ENCODE measurements around the gene SMAD3.

DNA sequence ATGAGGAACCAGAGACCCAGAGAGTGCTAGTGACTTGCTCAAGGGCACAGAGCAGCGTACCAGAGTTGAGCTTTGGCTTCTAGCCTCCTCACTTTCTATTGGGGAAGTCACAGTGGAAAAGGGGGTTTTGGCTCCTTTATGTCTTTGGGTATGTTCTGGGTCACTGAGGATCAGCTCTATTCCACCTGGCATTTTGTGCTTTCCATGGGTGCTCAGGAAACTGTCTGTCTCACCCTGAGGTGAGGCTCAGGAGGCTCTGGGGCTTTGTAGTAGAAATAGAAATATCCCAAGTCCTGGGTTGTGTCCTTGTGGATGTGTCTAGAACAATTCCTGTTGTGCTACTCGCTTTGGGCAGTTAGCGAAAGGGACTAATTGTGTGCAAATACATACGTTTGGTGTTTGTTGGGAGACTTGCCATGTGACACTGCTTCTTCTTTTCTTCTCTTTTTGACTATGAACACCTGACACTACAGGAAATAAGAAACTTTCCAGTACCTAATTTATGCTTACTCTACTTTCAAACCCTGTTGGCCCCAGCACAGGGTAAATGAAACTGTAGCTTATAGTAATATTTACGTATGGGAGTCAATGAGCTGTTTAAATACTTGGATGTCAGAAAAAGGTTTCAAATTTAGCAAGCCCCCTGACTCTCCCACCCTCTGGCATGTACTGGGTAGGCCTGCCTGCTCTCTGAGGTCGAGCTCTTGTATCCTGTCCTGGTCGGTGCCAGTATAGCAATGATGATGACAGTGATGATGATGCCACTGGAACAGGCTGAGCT lies 35.6 kb downstream of the SMAD3 start:
- TF ChIP-seq, protein P1, sequence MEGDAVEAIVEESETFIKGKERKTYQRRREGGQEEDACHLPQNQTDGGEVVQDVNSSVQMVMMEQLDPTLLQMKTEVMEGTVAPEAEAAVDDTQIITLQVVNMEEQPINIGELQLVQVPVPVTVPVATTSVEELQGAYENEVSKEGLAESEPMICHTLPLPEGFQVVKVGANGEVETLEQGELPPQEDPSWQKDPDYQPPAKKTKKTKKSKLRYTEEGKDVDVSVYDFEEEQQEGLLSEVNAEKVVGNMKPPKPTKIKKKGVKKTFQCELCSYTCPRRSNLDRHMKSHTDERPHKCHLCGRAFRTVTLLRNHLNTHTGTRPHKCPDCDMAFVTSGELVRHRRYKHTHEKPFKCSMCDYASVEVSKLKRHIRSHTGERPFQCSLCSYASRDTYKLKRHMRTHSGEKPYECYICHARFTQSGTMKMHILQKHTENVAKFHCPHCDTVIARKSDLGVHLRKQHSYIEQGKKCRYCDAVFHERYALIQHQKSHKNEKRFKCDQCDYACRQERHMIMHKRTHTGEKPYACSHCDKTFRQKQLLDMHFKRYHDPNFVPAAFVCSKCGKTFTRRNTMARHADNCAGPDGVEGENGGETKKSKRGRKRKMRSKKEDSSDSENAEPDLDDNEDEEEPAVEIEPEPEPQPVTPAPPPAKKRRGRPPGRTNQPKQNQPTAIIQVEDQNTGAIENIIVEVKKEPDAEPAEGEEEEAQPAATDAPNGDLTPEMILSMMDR (IDR thresholded peaks at IDR 0.05; ENCODE audit: poor library complexity, severe bottlenecking), result no peak
- TF ChIP-seq RAD21 (conservative IDR thresholded peaks at IDR 0.05) (no peak), EP300 (conservative IDR thresholded peaks at IDR 0.05; ENCODE audit: poor library complexity, severe bottlenecking) (no peak), EZH2 (IDR thresholded peaks at IDR 0.05; ENCODE audit: borderline replicate concordance, insufficient read depth, low read length, poor library complexity, severe bottlenecking) (no peak), POLR2AphosphoS5 (IDR thresholded peaks at IDR 0.05) (no peak), SMC3 (conservative IDR thresholded peaks at IDR 0.05; ENCODE audit: poor library complexity) (no peak), TAF1 (IDR thresholded peaks at IDR 0.05; ENCODE audit: low read depth) (no peak), MXI1 (conservative IDR thresholded peaks at IDR 0.05; ENCODE audit: poor library complexity, severe bottlenecking) (no peak)
- TF ChIP-seq, protein P2, sequence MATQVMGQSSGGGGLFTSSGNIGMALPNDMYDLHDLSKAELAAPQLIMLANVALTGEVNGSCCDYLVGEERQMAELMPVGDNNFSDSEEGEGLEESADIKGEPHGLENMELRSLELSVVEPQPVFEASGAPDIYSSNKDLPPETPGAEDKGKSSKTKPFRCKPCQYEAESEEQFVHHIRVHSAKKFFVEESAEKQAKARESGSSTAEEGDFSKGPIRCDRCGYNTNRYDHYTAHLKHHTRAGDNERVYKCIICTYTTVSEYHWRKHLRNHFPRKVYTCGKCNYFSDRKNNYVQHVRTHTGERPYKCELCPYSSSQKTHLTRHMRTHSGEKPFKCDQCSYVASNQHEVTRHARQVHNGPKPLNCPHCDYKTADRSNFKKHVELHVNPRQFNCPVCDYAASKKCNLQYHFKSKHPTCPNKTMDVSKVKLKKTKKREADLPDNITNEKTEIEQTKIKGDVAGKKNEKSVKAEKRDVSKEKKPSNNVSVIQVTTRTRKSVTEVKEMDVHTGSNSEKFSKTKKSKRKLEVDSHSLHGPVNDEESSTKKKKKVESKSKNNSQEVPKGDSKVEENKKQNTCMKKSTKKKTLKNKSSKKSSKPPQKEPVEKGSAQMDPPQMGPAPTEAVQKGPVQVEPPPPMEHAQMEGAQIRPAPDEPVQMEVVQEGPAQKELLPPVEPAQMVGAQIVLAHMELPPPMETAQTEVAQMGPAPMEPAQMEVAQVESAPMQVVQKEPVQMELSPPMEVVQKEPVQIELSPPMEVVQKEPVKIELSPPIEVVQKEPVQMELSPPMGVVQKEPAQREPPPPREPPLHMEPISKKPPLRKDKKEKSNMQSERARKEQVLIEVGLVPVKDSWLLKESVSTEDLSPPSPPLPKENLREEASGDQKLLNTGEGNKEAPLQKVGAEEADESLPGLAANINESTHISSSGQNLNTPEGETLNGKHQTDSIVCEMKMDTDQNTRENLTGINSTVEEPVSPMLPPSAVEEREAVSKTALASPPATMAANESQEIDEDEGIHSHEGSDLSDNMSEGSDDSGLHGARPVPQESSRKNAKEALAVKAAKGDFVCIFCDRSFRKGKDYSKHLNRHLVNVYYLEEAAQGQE (IDR thresholded peaks at IDR 0.05; ENCODE audit: borderline replicate concordance), result no peak

Data from neural cell (in vitro differentiated cells).